Activated CD4-positive, alpha-beta T cell treated with anti-CD3 and anti-CD28 coated beads, Interleukin-2, amount 10 ng/mL, durations not matched to agents 24 days and 14 days (primary cell): ENCODE data around the gene CPED1. TPM values are rescaled to one million over a fixed set of nuclear protein-coding genes. Genes with fewer than 3 reads are reported as not detected.

Experiments
- DNase-seq: peaks from one replicate; pipeline ENCODE4 v3.0.0; 2022
- H3K27ac Mint-ChIP-seq: one replicate; pipeline ENCODE4 v1.8.0; 2022; ENCODE audit warnings: mild to moderate bottlenecking, mixed read lengths
- H3K27me3 Mint-ChIP-seq: one replicate; pipeline ENCODE4 v1.8.0; 2022; ENCODE audit warnings: mixed read lengths
- H3K36me3 Mint-ChIP-seq: one replicate; pipeline ENCODE4 v1.8.0; 2022; ENCODE audit warnings: low read depth, mild to moderate bottlenecking, mixed read lengths
- H3K4me1 Mint-ChIP-seq: one replicate; pipeline ENCODE4 v1.8.0; 2021; ENCODE audit warnings: mixed read lengths
- H3K4me3 Mint-ChIP-seq: one replicate; pipeline ENCODE4 v1.8.0; 2022; ENCODE audit warnings: mild to moderate bottlenecking, moderate library complexity, mixed read lengths
- H3K9me3 Mint-ChIP-seq: one replicate; pipeline ENCODE4 v1.8.0; 2021; ENCODE audit warnings: mixed read lengths
- intact Hi-C: fragments of 100-400 bp; cut with micrococcal nuclease; formaldehyde crosslinking; loops from one replicate; pipeline ENCODE4 v1.15.1; 2023
- total RNA-seq: library from RNA; stranded (reverse); gene quantifications from 2 replicates; pipeline ENCODE4 v1.2.3, GENCODE V29; 2022

The CPED1 gene
- total RNA-seq, 1 donor from 2014 or later = not detected

DNA sequence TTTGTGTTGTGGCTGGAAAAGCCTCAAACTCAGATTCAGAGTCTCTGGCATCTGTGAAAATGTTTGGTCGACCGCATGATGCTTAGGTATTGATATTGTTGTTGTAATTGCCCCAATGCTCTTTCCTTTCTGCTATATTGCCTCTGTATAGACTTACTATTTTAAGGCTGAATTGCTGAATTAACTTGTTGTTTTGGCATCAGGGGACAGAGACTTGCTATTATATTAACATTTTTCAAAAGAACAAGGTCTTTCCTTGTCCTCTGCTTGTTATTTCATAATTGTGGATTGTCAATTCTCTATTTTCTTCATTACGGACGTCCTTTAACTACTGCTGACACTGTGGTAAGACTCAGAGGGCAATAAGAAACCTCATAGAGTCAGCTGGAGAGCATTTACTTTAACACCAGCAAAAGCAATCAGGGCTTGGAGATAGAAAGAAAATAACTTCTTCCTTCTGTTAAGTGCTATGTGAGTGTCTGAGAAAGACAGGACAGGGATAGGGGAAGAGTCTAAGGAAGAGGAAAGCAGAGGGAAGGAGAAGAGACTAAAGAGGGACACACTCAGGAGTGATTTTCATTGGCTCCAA is 17.6 kb downstream of the CPED1 start:
- H3K4me3 Mint-ChIP-seq = no peak overlapping the region
- no peak for DNase-seq
- no peak overlapping the region for H3K27ac Mint-ChIP-seq
- intact Hi-C loops = no loop called here
- H3K27me3 Mint-ChIP-seq = peaks cover 15% of the 10 kb centered on the region
- H3K9me3 Mint-ChIP-seq = no peaks in the 10 kb centered on the region
- H3K36me3 Mint-ChIP-seq = no peaks in the 10 kb centered on the region
- H3K4me1 Mint-ChIP-seq = no peaks in the 10 kb centered on the region

DNA sequence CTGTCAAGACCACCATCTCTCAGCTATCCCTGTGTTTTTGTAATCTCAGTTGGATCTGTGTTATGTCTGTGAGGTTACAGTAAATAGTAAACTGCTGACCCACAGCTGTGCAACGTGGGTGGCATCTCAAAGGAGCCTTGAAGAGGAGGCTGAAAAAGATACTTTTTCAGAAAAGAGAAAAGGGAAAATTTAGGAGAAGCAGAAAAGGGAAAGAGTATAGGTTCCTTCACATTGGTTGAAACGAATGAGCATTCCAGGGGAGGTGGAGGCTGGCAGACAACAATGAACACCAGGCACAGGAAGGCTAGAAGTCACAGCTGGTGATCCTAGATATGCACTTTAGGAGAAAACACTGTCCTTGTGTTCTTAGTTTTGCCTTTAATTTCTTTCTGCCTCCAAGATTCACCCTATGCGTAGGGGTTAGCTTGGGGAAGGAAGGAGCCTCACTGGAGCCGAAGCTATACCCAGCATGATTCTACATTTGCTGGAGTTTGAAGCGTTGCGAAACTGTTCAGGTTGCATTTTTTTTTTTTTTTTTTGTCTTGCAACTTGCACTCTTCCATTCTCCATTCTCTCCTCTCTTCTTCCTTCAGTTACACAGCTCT is 18.3 kb downstream of the CPED1 start:
- Mint-ChIP-seq H3K4me3 (no peak overlapping the region), H3K27me3 (peaks cover 15% of the 10 kb centered on the region), H3K9me3 (no peaks in the 10 kb centered on the region), H3K36me3 (no peaks in the 10 kb centered on the region), H3K4me1 (no peaks in the 10 kb centered on the region), H3K27ac (no peak overlapping the region)
- DNase-seq = no peak
- intact Hi-C loops = no loop called here

DNA sequence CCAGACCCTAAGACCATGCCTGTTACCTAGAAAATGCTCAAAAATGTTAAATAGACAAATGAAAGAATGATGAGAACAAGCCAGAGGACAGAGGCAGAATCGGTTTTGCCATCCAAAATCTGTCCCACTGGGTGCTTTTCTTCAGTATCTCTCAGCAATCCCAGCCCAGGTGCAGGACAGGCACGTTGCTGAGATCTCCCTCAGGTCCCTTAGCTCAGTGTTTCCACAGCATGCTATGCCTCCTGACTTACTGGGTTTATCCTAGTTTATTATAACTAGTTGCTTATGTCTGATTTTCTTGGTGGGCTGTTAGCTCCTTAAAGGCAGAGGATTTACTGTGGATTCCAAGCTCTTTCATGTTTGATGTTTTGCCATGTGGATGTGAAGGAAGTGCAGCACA is 20.3 kb downstream of the CPED1 start:
- no peaks in the 10 kb centered on the region for H3K4me1 Mint-ChIP-seq
- H3K27me3 Mint-ChIP-seq = peaks cover 16% of the 10 kb centered on the region
- no peak overlapping the region for H3K4me3 Mint-ChIP-seq
- no peaks in the 10 kb centered on the region for H3K36me3 Mint-ChIP-seq
- H3K9me3 Mint-ChIP-seq = no peaks in the 10 kb centered on the region
- no peak for DNase-seq
- intact Hi-C loops = no loop called here
- H3K27ac Mint-ChIP-seq = no peak overlapping the region

DNA sequence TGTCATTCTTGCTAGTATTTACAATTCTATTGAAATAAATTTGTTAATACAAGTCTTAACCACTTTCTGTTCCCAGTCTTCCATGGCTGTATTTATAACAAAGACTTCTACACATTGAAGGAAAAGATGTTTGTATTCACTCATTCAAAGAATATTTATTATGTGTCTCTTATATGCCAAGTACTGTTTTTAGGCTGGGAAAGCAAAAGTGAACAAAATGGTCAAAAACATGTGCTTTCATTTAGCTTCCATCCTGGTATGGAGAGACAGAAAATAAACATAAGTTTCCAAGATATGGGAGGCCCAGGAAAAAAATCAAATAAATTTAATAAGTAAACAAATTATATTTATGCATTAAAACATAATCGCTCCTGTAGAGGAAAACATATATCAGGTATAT is 22.9 kb downstream of the CPED1 start:
- intact Hi-C loops = no loop called here

DNA sequence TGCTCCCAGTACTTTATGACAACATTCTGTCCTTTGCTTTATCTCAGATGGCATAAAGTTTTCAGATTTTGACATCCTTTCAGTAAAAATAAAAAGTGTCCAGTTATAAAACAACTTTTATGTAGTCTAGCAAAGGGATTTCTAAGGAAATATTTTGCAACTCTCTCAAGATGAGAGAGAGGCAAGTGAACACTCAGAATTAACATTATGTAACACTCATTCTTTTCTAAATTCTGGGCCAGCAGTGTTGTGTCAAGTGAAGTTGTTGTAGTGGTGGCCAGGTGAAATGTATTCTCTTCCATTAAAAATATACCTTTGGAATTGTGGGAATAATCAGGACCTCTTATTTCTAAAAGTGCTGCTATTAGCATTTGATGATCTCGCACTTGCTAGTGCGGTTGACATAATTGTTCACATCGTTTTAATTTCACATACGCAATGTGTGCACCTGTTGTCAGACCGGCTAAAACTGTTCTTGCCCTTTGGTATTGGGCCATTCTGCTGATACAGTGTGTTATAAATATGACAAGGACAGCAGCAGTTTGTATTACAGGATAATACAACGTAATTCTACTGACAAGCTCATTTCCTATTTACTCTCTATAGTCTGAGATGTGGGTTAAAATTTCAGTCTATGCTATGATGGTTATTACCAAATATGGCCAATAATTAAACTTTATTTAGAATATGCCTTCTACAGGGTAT is 23.8 kb downstream of the CPED1 start:
- Mint-ChIP-seq H3K27me3 (peaks cover 11% of the 10 kb centered on the region), H3K4me1 (no peaks in the 10 kb centered on the region), H3K27ac (no peak overlapping the region), H3K36me3 (no peaks in the 10 kb centered on the region), H3K4me3 (no peak overlapping the region), H3K9me3 (no peaks in the 10 kb centered on the region)
- no peak for DNase-seq
- intact Hi-C loops = no loop called here

More for the DNA sequence above, 22.9 kb downstream of the CPED1 start:
- DNase-seq = no peak
- no peak overlapping the region for H3K27ac Mint-ChIP-seq
- no peak overlapping the region for H3K4me3 Mint-ChIP-seq
- H3K9me3 Mint-ChIP-seq = no peaks in the 10 kb centered on the region
- peaks cover 13% of the 10 kb centered on the region for H3K27me3 Mint-ChIP-seq
- no peaks in the 10 kb centered on the region for H3K36me3 Mint-ChIP-seq
- H3K4me1 Mint-ChIP-seq = no peaks in the 10 kb centered on the region

DNA sequence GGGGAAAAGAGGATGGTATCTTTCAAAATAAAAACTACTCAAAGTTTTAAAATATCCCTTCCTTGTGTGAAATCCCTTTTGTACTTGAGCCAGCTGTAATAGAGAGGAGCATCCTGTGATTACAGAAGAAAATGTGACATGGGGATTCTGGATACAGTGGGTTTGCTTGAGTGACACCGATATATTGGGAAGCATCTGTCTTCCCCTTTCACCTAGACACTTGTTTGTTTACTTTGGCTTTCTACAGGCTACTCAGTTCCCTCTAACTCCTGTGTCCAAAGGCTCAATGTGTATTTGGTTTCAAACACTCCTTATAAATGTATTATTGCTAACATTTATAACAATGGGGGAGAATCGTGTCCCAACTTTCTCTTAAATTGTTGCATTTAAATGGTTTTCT is 24.4 kb downstream of the CPED1 start:
- intact Hi-C loops = no loop called here
- Mint-ChIP-seq H3K4me1 (no peaks in the 10 kb centered on the region), H3K4me3 (no peak overlapping the region), H3K27ac (no peak overlapping the region), H3K9me3 (no peaks in the 10 kb centered on the region), H3K36me3 (no peaks in the 10 kb centered on the region), H3K27me3 (peaks cover 9% of the 10 kb centered on the region)
- DNase-seq = no peak

DNA sequence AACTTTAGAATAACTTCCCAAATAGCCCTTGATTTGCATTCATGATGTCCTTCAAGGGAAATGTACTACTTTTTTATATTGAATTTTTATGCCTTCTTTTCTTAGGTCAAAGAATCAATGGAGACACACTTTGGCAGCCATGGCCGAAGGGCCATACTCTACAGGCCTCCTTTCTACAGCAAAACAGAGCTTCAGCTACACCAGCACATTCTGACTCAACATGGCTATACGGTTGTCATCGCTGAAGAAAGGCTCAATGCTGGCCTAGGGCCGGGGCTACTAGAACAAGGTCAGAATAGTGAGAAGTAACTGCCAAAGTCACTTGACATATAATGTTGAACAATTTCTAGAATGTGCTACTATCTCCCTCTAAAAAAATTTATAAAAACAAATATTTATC is 27.0 kb downstream of the CPED1 start:
- no peak overlapping the region for H3K4me3 Mint-ChIP-seq
- DNase-seq = no peak
- H3K27me3 Mint-ChIP-seq = peaks cover 7% of the 10 kb centered on the region
- no peak overlapping the region for H3K27ac Mint-ChIP-seq
- H3K9me3 Mint-ChIP-seq = no peaks in the 10 kb centered on the region
- H3K4me1 Mint-ChIP-seq = no peaks in the 10 kb centered on the region
- intact Hi-C loops = no loop called here
- H3K36me3 Mint-ChIP-seq = no peaks in the 10 kb centered on the region

DNA sequence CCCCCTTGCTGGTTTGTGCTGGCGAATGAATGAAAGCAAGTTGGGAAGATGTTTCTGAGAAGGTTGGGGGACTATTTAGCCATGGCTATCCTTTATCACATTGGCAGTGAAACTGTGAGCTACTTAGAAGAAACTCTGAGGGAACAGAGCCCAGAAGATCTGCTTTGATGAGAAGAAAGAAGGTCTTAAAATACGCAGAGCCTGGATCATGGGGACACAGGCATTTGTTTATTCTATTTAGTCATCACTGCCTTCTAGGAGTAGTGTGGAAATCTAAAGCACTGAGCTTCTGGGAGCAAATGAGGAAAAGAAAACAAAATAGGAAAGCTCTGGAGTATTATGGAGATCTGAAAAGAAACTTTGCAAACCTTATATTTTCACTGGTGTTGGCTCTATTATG is 28.5 kb downstream of the CPED1 start:
- intact Hi-C loops = no loop called here
- H3K36me3 Mint-ChIP-seq = no peaks in the 10 kb centered on the region
- H3K4me3 Mint-ChIP-seq = no peak overlapping the region
- DNase-seq = no peak
- peaks cover 7% of the 10 kb centered on the region for H3K27me3 Mint-ChIP-seq
- H3K27ac Mint-ChIP-seq = no peak overlapping the region
- no peaks in the 10 kb centered on the region for H3K4me1 Mint-ChIP-seq
- H3K9me3 Mint-ChIP-seq = no peaks in the 10 kb centered on the region

DNA sequence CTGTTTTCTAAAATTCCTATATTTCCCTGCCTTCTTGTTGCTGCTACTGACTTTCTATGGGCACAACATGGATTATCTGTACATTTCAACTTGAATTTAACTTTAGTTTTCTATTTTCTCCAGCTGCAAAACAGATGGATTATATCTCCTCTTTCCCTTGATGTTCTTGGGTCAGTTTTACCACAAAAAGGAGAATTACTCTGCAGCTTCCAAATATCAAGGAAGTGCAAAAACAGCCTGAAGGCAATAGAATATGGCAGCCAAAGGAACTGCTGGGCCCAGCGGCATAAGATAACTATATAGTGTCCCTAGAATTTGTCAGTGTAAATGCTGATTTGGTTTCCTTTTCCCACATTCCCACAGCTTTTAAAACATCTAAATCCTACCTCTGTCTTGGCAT is 29.1 kb downstream of the CPED1 start:
- Mint-ChIP-seq H3K9me3 (no peaks in the 10 kb centered on the region), H3K4me3 (no peak overlapping the region), H3K4me1 (no peaks in the 10 kb centered on the region), H3K27me3 (peaks cover 8% of the 10 kb centered on the region), H3K36me3 (no peaks in the 10 kb centered on the region), H3K27ac (no peak overlapping the region)
- DNase-seq = no peak
- intact Hi-C loops = no loop called here

DNA sequence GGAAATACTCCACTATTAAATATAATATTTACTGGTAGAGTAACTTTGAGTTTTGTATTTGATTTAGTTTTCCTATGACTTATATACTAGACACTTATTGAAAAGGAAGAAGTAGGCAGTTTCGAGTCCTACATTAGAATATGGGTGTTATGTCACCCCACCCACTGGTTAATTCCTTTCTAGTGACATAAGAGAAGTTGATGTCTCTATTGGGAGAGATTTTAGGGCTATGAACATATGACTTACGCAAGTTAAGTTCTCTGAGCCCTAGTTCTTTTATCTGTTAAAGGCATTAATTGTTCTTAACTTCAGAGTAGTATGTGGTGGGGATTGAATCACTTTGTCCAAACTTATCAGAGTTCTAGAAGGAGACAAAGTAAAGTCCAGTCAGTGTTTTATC is 30.5 kb downstream of the CPED1 start:
- no peak for DNase-seq
- Mint-ChIP-seq H3K4me1 (no peaks in the 10 kb centered on the region), H3K27me3 (peaks cover 3% of the 10 kb centered on the region), H3K9me3 (no peaks in the 10 kb centered on the region), H3K36me3 (no peaks in the 10 kb centered on the region), H3K27ac (no peak overlapping the region), H3K4me3 (no peak overlapping the region)
- intact Hi-C loops = no loop called here

DNA sequence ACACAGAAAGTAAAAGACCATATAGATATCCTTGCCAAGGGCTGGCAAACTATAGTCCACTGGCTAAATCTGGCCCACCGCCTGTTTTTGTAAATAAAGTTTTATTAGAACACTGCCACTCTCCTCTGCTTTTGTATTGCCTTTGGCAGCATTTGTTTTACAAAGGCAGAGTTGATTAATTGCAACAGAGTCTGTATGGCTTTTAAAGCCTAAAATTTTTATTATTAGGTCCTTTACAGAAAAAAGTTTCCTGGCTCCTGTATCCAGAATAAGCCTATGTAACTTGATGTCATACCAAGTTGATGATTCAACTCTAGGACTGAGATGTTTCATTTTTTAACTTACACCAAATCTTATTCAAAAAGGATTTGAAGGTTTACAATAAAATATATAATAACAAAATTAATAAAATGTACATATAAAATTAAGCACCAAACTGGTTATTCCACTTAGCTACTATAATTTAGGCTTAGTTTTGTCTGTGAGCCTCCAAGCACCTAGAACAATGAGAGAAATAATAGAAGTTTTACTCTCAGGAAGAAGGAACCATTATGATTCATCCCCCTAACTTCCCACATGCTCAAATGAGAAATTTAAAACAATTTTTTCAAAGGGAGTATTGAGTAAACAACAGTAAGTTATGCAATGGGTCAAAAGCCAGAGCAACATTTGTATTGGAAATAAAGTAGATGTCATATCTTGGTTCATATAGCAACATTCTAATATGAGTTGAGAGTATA is 31.9 kb downstream of the CPED1 start:
- Mint-ChIP-seq H3K27ac (no peak overlapping the region), H3K9me3 (no peaks in the 10 kb centered on the region), H3K4me3 (no peak overlapping the region), H3K27me3 (peaks cover 8% of the 10 kb centered on the region), H3K4me1 (no peaks in the 10 kb centered on the region), H3K36me3 (no peaks in the 10 kb centered on the region)
- DNase-seq = no peak
- intact Hi-C loops = no loop called here

DNA sequence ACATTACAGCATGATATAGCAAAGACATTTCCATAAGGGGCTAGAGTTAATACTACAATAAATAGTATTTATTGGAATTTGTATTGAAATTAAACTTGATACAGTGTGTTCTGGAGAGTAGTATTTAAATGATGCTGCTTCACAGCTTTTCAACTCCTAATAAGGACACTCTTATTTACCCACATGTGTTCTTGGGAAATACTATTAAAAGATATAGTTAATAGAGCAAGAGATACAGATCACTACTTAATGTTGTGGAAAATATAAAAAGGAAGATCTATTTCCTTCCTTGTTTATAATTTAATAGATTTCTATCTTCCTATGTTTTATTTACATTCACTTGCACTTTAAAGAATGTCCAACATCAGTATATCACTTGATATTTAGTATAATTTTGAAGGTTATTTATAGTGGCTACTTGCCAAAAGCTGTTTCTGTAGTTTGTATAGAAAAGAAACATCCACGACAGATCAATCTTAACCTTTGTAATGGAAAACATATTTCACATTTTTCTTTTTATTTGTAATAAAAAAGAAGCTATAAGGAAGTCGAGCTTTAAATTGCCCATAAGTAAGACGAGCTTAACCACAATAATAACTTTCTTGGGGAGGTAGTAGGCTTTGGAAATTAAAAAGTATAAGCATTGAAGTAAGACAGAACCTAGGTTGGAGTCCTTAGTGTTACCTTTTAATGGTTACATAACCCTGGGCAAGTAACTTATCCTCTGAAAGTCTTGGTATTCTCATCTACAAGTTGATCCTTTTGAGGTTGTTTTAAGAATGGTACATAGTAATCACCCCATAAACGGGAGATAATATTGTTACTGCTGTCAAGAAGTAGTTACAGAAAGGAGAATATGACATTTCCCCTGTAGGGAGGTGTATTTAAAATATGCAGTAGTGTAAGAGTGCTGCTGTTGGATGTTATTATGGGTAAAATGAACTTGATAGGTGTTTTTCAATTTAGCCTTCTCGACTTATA is 32.8 kb downstream of the CPED1 start:
- no peaks in the 10 kb centered on the region for H3K9me3 Mint-ChIP-seq
- H3K36me3 Mint-ChIP-seq = no peaks in the 10 kb centered on the region
- no peak for DNase-seq
- intact Hi-C loops = no loop called here
- H3K4me1 Mint-ChIP-seq = no peaks in the 10 kb centered on the region
- H3K4me3 Mint-ChIP-seq = no peak overlapping the region
- H3K27me3 Mint-ChIP-seq = peaks cover 11% of the 10 kb centered on the region
- no peak overlapping the region for H3K27ac Mint-ChIP-seq

DNA sequence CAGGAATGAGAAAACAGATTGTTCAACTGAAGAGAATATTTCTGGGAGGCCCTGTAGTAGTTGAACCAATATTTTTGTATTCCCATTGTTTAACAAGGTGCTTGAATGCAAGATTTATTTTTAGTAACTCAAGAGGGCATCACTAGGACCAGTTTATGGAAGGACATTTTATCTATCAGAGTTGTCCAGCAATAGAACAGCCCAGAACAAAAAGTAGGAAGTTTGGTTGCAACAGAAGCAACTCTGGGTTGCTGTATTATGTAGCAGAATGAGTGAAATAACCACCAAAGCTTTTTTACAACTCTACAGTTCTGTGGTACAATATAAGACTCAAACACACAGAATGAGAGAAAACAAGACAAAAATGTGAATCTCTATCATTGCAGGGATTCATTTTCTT is 34.7 kb downstream of the CPED1 start:
- no peaks in the 10 kb centered on the region for H3K36me3 Mint-ChIP-seq
- no peaks in the 10 kb centered on the region for H3K4me1 Mint-ChIP-seq
- DNase-seq = no peak
- no peak overlapping the region for H3K4me3 Mint-ChIP-seq
- H3K27ac Mint-ChIP-seq = no peak overlapping the region
- intact Hi-C loops = no loop called here
- H3K9me3 Mint-ChIP-seq = no peaks in the 10 kb centered on the region
- H3K27me3 Mint-ChIP-seq = peaks cover 12% of the 10 kb centered on the region
